DOHH2 (cell line): ENCODE measurements around the gene COX19.

Experiments used
- H3F3A ChIP-seq: fragments of 200-600 bp; sonication (generic), shearing (Covaris generic); 2 replicates; pipeline ENCODE4 v1.6.0; 2016; ENCODE audit warnings: antibody characterized with exemption, mild to moderate bottlenecking; ENCODE audit not compliant: control insufficient read depth, insufficient read depth
- H3K27ac ChIP-seq: fragments of 200-600 bp; sonication (generic); 2 replicates; pipeline ENCODE4 v1.5.1; 2014; ENCODE audit warnings: low read depth, mild to moderate bottlenecking, low read length, moderate library complexity
- H3K27me3 ChIP-seq: fragments of 200-600 bp; sonication (generic); 2 replicates; pipeline ENCODE4 v1.6.1; 2014; ENCODE audit warnings: mild to moderate bottlenecking, low read length, mixed read lengths; ENCODE audit not compliant: control insufficient read depth
- H3K36me3 ChIP-seq: fragments of 200-600 bp; sonication (generic); 2 replicates; pipeline ENCODE4 v1.6.1; 2014; ENCODE audit warnings: mild to moderate bottlenecking, low read length, moderate library complexity, mixed read lengths; ENCODE audit not compliant: control insufficient read depth
- H3K4me1 ChIP-seq: fragments of 200-600 bp; sonication (generic); 2 replicates; pipeline ENCODE4 v1.6.1; 2014; ENCODE audit warnings: mild to moderate bottlenecking, low read length, mixed read lengths; ENCODE audit not compliant: control insufficient read depth
- H3K4me2 ChIP-seq: fragments of 200-600 bp; sonication (generic); 2 replicates; pipeline ENCODE4 v1.6.0; 2014; ENCODE audit warnings: mild to moderate bottlenecking, low read length, moderate library complexity
- H3K4me3 ChIP-seq: fragments of 200-600 bp; sonication (generic); 2 replicates; pipeline ENCODE4 v1.5.1; 2014; ENCODE audit warnings: mild to moderate bottlenecking, low read length, mixed read lengths
- H3K79me2 ChIP-seq: fragments of 200-600 bp; sonication (generic); 2 replicates; pipeline ENCODE4 v1.6.1; 2014; ENCODE audit warnings: mild to moderate bottlenecking, low read length, mixed read lengths; ENCODE audit not compliant: control insufficient read depth
- H3K9me2 ChIP-seq: fragments of 200-600 bp; sonication (generic); replicated peaks from 2 replicates; pipeline ENCODE4 v1.6.1; 2014; ENCODE audit warnings: mild to moderate bottlenecking, low read length, mixed read lengths; ENCODE audit not compliant: control insufficient read depth
- H3K9me3 ChIP-seq: fragments of 200-600 bp; sonication (generic); 2 replicates; pipeline ENCODE4 v1.6.1; 2014; ENCODE audit warnings: antibody characterized with exemption, low read length, mixed read lengths; ENCODE audit not compliant: control insufficient read depth, insufficient read depth
- H4K20me1 ChIP-seq: fragments of 200-600 bp; sonication (generic); 2 replicates; pipeline ENCODE4 v1.6.0; 2014; ENCODE audit warnings: low read depth, mild to moderate bottlenecking, antibody characterized with exemption, low read length, moderate library complexity; ENCODE audit not compliant: control insufficient read depth, insufficient read depth
- CTCF ChIP-seq: fragments of 200-600 bp; sonication (generic); IDR thresholded peaks from one replicate; pipeline ENCODE4 v1.5.1; 2014; ENCODE audit warnings: antibody characterized with exemption, mild to moderate bottlenecking, low read depth, low read length; ENCODE audit not compliant: poor library complexity, severe bottlenecking
- EZH2phosphoT487 ChIP-seq: fragments of 200-600 bp; sonication (generic); IDR thresholded peaks from 2 replicates; pipeline ENCODE4 v1.6.1; 2017; ENCODE audit warnings: borderline replicate concordance, mild to moderate bottlenecking, antibody characterized with exemption, low read length, moderate library complexity, mixed read lengths

The COX19 gene

GRCh38 chr7:956031-956430, 19.3 kb downstream of the COX19 start:
- H3K27ac ChIP-seq = no peak overlapping the region
- H3K4me2 ChIP-seq = peak overlapping the region; percentile 43
- H3K79me2 ChIP-seq = no peaks in the 10 kb centered on the region
- H3F3A ChIP-seq = peaks cover 3% of the 10 kb centered on the region; the same call in 1 of the 2 replicates
- TF ChIP-seq CTCF = no peak
- TF ChIP-seq EZH2phosphoT487 = no peak
- peaks cover 33% of the 10 kb centered on the region for H3K27me3 ChIP-seq
- no peak overlapping the region for H3K4me3 ChIP-seq
- H4K20me1 ChIP-seq = peaks cover 4% of the 10 kb centered on the region; the same call in 1 of the 2 replicates
- no peaks in the 10 kb centered on the region for H3K9me3 ChIP-seq
- H3K4me1 ChIP-seq = peaks cover 32% of the 10 kb centered on the region
- H3K9me2 ChIP-seq = no peaks in the 10 kb centered on the region
- no peaks in the 10 kb centered on the region for H3K36me3 ChIP-seq

- Histone ChIP-seq H3K4me3 (peak within 1 kb of the TSS; percentile 12; the same call in 1 of the 2 replicates), H4K20me1 (peaks cover 4% of the 10 kb centered on the region; the same call in 1 of the 2 replicates), H3K9me2 (no peaks in the 10 kb centered on the region), H3K4me1 (peaks cover 35% of the 10 kb centered on the region), H3K4me2 (peak within 1 kb of the TSS; percentile 46), H3K9me3 (no peaks in the 10 kb centered on the region), H3K27ac (no peak within 1 kb of the TSS), H3K79me2 (no peaks in the 10 kb centered on the region), H3F3A (no peaks in the 10 kb centered on the region; the same call in 1 of the 2 replicates), H3K36me3 (no peaks in the 10 kb centered on the region), H3K27me3 (peaks cover 37% of the 10 kb centered on the region)
- TF ChIP-seq EZH2phosphoT487 = no peak
- no peak for TF ChIP-seq CTCF
Observed at GRCh38 chr7:954330-955238, 20.8 kb downstream of the COX19 start, which contains the start of gene ADAP1. TSS of gene ADAP1 (minus strand) at chr7:954680. CDS start at chr7:954477, 203 bp downstream.

GRCh38 chr7:953547-954327, 21.6 kb downstream of the COX19 start:
- no peak overlapping the region for H3K27ac ChIP-seq
- H3K4me3 ChIP-seq = peak overlapping the region; percentile 12; the same call in 1 of the 2 replicates
- H3K79me2 ChIP-seq = no peaks in the 10 kb centered on the region
- peak overlapping the region; percentile 46 for H3K4me2 ChIP-seq
- TF ChIP-seq EZH2phosphoT487 (0 out of 2 replicates have a peak, but pooled peaks have one; percentile 57), CTCF (no peak)
- H3F3A ChIP-seq = no peaks in the 10 kb centered on the region; the same call in 1 of the 2 replicates
- H3K9me3 ChIP-seq = no peaks in the 10 kb centered on the region
- H3K9me2 ChIP-seq = no peaks in the 10 kb centered on the region
- H3K27me3 ChIP-seq = peaks cover 41% of the 10 kb centered on the region
- H4K20me1 ChIP-seq = peaks cover 4% of the 10 kb centered on the region; the same call in 1 of the 2 replicates
- peaks cover 38% of the 10 kb centered on the region for H3K4me1 ChIP-seq
- no peaks in the 10 kb centered on the region for H3K36me3 ChIP-seq
